ENCODE measurements around the gene KAT6B.

GRCh38 chr10:74923556-74923955 lies 97.2 kb downstream of the KAT6B start:
- 0 out of 2 replicates have a peak, but pooled peaks have one; percentile 37 for TF ChIP-seq CTCF (conservative IDR thresholded peaks at IDR 0.05; ENCODE audit: low read depth, low read length)
- TF ChIP-seq EZH2 (IDR thresholded peaks at IDR 0.05; ENCODE audit: borderline replicate concordance, low read depth, low read length, poor library complexity, severe bottlenecking) = no peak

All from A673 (cell line).